ENCODE measurements around the gene OSBPL3. TPM values are rescaled to one million over a fixed set of nuclear protein-coding genes. Genes with fewer than 3 reads are reported as not detected.

OSBPL3 gene
- total and polyA plus RNA-seq, 10 donors, result 10.3 to 33.9 (median 26.8) TPM

DNA sequence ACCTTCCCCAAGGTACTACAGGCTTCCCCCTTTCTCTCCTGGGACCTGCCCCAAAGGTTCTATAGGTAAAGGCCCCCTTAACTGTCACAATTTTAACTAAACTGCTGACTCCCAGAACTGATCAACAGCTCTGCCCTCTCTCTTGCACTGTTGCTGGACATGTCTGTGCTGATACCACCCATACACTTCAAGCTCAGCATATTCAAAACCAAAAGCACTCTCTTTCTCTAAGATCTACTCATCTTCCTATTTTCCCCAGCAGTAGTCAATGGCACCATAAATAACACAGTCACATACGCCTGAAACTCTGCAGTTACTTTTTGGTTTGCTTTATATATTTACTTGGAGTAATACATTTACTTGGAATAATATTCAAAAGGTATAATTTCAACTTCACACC lies 12.3 kb downstream of the OSBPL3 start:
- H3K4me1 ChIP-seq, result peaks cover 6 to 67% (median 35%) of the 10 kb centered on the region in 6 donors
- DNase-seq, result no peak

DNA sequence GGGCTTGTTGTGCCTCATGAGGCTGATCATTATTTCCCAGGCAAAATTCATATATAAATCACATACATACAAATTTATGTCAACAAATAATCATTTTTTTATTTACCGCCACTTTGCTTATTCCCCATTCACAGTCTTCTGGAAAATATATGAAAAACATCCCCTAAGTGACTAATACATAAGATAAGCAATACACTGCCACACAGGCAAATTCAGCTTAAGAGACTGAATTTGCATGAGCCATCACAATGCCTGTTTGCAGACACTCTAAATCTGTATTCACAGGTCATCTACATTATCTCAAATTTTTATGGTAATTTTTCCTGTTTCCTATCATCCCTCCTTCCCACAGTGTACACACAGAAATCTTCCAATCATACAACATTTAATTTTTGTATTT lies 13.2 kb downstream of the OSBPL3 start:
- H3K9me3 ChIP-seq, result no peaks in the 10 kb centered on the region
- H3K27me3 ChIP-seq (replicated peaks in 1 of 7), result no peaks in the 10 kb centered on the region
- H3K4me1 ChIP-seq, result peaks cover 8 to 65% (median 36%) of the 10 kb centered on the region in 6 donors
- H3K4me3 ChIP-seq, result no peak overlapping the region
- H3K36me3 ChIP-seq, result no peaks in the 10 kb centered on the region
- 89 to 94% (median 93%) methylated on average over 1 of the region's 1 CpG for WGBS, 5 donors
- intact Hi-C loops (cut with DNase I; ENCODE audit: low total_unique reads), result no loop called here
- peak overlapping the region in 4 of 8 donors; percentile 46 to 82 (median 56) for H3K27ac ChIP-seq
- TF ChIP-seq POLR2AphosphoS5 (IDR thresholded peaks at IDR 0.05) (no peak), POLR2A (IDR thresholded peaks at IDR 0.05) (no peak)
- TF ChIP-seq, protein P1, sequence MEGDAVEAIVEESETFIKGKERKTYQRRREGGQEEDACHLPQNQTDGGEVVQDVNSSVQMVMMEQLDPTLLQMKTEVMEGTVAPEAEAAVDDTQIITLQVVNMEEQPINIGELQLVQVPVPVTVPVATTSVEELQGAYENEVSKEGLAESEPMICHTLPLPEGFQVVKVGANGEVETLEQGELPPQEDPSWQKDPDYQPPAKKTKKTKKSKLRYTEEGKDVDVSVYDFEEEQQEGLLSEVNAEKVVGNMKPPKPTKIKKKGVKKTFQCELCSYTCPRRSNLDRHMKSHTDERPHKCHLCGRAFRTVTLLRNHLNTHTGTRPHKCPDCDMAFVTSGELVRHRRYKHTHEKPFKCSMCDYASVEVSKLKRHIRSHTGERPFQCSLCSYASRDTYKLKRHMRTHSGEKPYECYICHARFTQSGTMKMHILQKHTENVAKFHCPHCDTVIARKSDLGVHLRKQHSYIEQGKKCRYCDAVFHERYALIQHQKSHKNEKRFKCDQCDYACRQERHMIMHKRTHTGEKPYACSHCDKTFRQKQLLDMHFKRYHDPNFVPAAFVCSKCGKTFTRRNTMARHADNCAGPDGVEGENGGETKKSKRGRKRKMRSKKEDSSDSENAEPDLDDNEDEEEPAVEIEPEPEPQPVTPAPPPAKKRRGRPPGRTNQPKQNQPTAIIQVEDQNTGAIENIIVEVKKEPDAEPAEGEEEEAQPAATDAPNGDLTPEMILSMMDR (IDR thresholded peaks at IDR 0.05 in 8 of 11, conservative IDR thresholded peaks at IDR 0.05 in 3 of 11), result no peak
- no peak for DNase-seq

More for the DNA sequence above, 12.3 kb downstream of the OSBPL3 start:
- 62 to 76% (median 66%) methylated on average over 1 of the region's 1 CpG for whole genome bisulfite sequencing, 5 donors
- Histone ChIP-seq H3K9me3 (no peaks in the 10 kb centered on the region), H3K27me3 (replicated peaks in 1 of 7) (no peaks in the 10 kb centered on the region), H3K36me3 (no peaks in the 10 kb centered on the region), H3K4me3 (no peak overlapping the region), H3K27ac (peak overlapping the region in 3 of 8 donors; percentile 15 to 82 (median 46))
- intact Hi-C loops (cut with DNase I; ENCODE audit: low total_unique reads), result no loop called here
- TF ChIP-seq POLR2AphosphoS5 (IDR thresholded peaks at IDR 0.05) (no peak), POLR2A (IDR thresholded peaks at IDR 0.05) (no peak)
- TF ChIP-seq, protein P1 (IDR thresholded peaks at IDR 0.05 in 8 of 11, conservative IDR thresholded peaks at IDR 0.05 in 3 of 11), result no peak

DNA sequence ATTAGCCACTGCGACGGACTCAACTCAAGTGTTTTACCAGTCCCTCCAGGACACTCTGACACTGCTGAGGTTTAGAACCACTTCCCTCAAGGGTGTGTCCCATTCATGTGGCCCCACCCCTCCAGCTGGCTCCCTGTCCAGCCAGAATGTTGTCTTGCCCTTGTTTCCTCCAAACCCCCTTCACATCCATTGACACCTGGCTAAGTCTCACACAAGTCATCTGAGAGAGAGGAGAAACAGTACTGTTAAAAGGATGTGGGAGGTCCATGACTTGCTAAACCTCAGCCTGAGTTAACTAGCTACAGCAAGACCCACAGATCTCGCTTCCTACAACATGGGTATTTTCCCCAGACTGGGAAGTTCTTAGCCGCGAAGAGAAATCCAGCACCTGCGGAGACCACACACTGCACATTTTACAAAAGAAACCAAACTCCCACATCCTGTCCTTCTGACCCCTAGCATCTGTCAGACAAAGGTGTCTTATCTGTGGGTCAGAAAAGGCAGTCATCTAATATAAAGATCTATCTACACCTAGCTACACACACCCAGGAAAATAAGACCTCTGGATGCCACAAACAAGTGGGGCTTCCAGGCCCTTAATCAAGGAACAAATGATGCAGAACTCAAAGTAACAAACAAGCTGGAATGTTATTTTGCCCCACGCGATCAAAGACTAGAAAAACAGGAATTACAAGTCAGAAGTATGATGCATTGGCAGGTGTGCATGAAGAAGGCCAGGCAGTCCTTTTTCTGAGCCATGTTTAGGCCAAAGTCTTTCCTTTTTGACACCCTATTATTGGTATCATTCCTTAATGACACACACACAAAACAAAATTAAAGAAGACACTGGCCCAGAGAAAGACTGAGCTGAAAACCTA lies 13.9 kb downstream of the OSBPL3 start:
- peaks cover 5 to 64% (median 34%) of the 10 kb centered on the region in 6 donors for H3K4me1 ChIP-seq
- TF ChIP-seq, protein P1 (IDR thresholded peaks at IDR 0.05 in 8 of 11, conservative IDR thresholded peaks at IDR 0.05 in 3 of 11), result no peak
- TF ChIP-seq POLR2A (IDR thresholded peaks at IDR 0.05) (no peak), POLR2AphosphoS5 (IDR thresholded peaks at IDR 0.05) (no peak)
- 26 to 42% (median 34%) methylated on average over 8 of the region's 8 CpGs for WGBS, 5 donors
- H3K27me3 ChIP-seq (replicated peaks in 1 of 7), result no peaks in the 10 kb centered on the region
- H3K9me3 ChIP-seq, result no peaks in the 10 kb centered on the region
- H3K27ac ChIP-seq, result peak overlapping the region in 6 of 8 donors; percentile 18 to 82 (median 54)
- intact Hi-C loops (cut with DNase I; ENCODE audit: low total_unique reads), result no loop called here
- DNase-seq, result no peak
- H3K4me3 ChIP-seq, result no peak overlapping the region
- H3K36me3 ChIP-seq, result no peaks in the 10 kb centered on the region

DNA sequence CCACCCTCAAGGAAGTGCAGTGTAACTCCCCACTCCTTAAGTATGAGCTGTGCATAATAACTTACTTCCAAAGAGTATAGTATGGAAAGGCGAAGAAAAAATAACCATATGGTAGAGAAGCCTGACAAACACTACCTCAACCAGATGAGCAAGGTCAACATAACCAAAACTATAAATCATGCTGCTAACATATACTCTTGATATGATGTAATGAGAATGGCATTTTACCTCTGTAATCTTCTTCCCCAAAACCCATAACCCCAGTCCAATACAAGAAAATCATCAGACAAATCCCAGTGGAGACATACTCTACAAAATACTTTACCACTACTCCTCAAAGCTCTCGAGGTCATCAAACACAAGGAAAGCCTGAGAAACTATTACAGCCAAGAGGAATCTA lies 15.8 kb downstream of the OSBPL3 start:
- intact Hi-C loops (cut with DNase I; ENCODE audit: low total_unique reads), result no loop called here
- no peaks in the 10 kb centered on the region for H3K36me3 ChIP-seq
- H3K27ac ChIP-seq, result no peak overlapping the region
- H3K27me3 ChIP-seq (replicated peaks in 1 of 7), result no peaks in the 10 kb centered on the region
- no peak for DNase-seq
- WGBS, 5 donors, result 91 to 97% (median 92%) methylated on average over 2 of the region's 2 CpGs
- TF ChIP-seq, protein P1 (IDR thresholded peaks at IDR 0.05 in 8 of 11, conservative IDR thresholded peaks at IDR 0.05 in 3 of 11), result no peak
- TF ChIP-seq POLR2AphosphoS5 (IDR thresholded peaks at IDR 0.05), result no peak
- TF ChIP-seq POLR2A (IDR thresholded peaks at IDR 0.05), result no peak
- no peaks in the 10 kb centered on the region for H3K9me3 ChIP-seq
- peaks cover 5 to 77% (median 40%) of the 10 kb centered on the region in 6 donors for H3K4me1 ChIP-seq
- no peak overlapping the region for H3K4me3 ChIP-seq
